Sciatic nerve (tissue), 2 donors: ENCODE results near the gene ABCF2. TPM values are rescaled to one million over a fixed set of nuclear protein-coding genes. Genes with fewer than 3 reads are reported as not detected.
A peak's percentile ranks its signal among the peaks of the same experiment; 100 is the strongest.

Experiments
- ATAC-seq: fragments of 200-7000 bp; cut with Tn5 transposase; one replicate; pipeline ENCODE4 v1.9.1; 2020; ENCODE audit warnings: mild to moderate bottlenecking, moderate library complexity
- DNase-seq: peaks from one replicate; pipeline ENCODE4 v3.0.0-alpha.2; 2020; ENCODE audit warnings: low spot score
- intact Hi-C: fragments of 100-400 bp; cut with DNase I; formaldehyde crosslinking; loops from one replicate; pipeline ENCODE4 v1.14.2; 2022
- total RNA-seq: library from RNA; stranded (reverse); fragmentation: NEBNext Ultra II Directional; extraction: Animal tissue kit (Norgen Biotek cat#: 25700); gene quantifications from one replicate; pipeline ENCODE4 v1.2.1, GENCODE V29; 2021
- donor health status: DM: no; HTN: no; CAD: no.
- donor health status: DM: no; HTN: no; CAD: no.

ABCF2 gene
- total RNA-seq, 1 donor from 2014 or later, result 20.8 TPM

- intact Hi-C loops, result no loop called here
These were observed 5.3 kb upstream of the ABCF2 start, which contains the start of gene CHPF2 for GRCh38 chr7:151232091-151232916. CHPF2 (plus strand) TSS chr7:151232483; CDS start chr7:151234012, 1,529 bp downstream.

GRCh38 chr7:151231080-151231479 lies 4.1 kb upstream of the ABCF2 start:
- intact Hi-C loops, result no loop called here
- ATAC-seq (no peak), DNase-seq (no peak)

More at GRCh38 chr7:151232091-151232916, 5.3 kb upstream of the ABCF2 start, which contains the start of gene CHPF2:
- DNase-seq (peak; percentile 96), ATAC-seq (peak; percentile 95)

- DNase-seq (no peak), ATAC-seq (no peak)
- intact Hi-C loops, result no loop called here
These were observed 2.2 kb upstream of the ABCF2 start for GRCh38 chr7:151229249-151229648.

GRCh38 chr7:151228024-151228866 lies 1.2 kb upstream of the ABCF2 start:
- ATAC-seq, result no peak
- intact Hi-C loops, result no loop called here
- DNase-seq, result no peak

- DNase-seq, result no peak
- intact Hi-C loops, result no loop called here
- ATAC-seq, result peak; percentile 6
These were observed 488 bp downstream of the ABCF2 start for GRCh38 chr7:151226560-151226874.

- intact Hi-C loops, result no loop called here
- no peak for DNase-seq
These were observed 976 bp downstream of the ABCF2 start for GRCh38 chr7:151225948-151226510.

GRCh38 chr7:151223728-151224127 lies 3.3 kb downstream of the ABCF2 start:
- DNase-seq, result no peak
- intact Hi-C loops, result no loop called here
- ATAC-seq, result no peak

More at GRCh38 chr7:151225948-151226510, 976 bp downstream of the ABCF2 start:
- no peak for ATAC-seq

- ATAC-seq, result no peak
- DNase-seq, result no peak
- intact Hi-C loops, result no loop called here
These were observed 8.8 kb downstream of the ABCF2 start for GRCh38 chr7:151218170-151218569.

GRCh38 chr7:151215396-151215795 lies 11.6 kb downstream of the ABCF2 start:
- DNase-seq, result no peak
- intact Hi-C loops, result no loop called here
- ATAC-seq, result no peak

GRCh38 chr7:151213826-151214225 lies 13.2 kb downstream of the ABCF2 start:
- ATAC-seq (no peak), DNase-seq (no peak)
- intact Hi-C loops, result no loop called here

GRCh38 chr7:151212626-151213025 lies 14.4 kb downstream of the ABCF2 start:
- ATAC-seq (no peak), DNase-seq (no peak)
- intact Hi-C loops, result no loop called here

- DNase-seq (no peak), ATAC-seq (no peak)
- intact Hi-C loops, result no loop called here
These were observed 15.7 kb downstream of the ABCF2 start for GRCh38 chr7:151211155-151211772.

GRCh38 chr7:151210087-151210854 lies 16.7 kb downstream of the ABCF2 start, which contains the start of gene H2BK1:
H2BK1 (minus strand) TSS chr7:151210488; CDS start chr7:151210318, 170 bp downstream.
- intact Hi-C loops, result no loop called here
- DNase-seq, result no peak
- no peak for ATAC-seq

- intact Hi-C loops, result loop anchor here (5.0 kb wide), 1 partner anchor 1483 kb away; no protein-coding TSS in a partner anchor
- DNase-seq, result no peak
- ATAC-seq, result no peak
These were observed 17.4 kb downstream of the ABCF2 start for GRCh38 chr7:151209588-151209987.

- ATAC-seq (no peak), DNase-seq (no peak)
- intact Hi-C loops, result loop anchor here (5.0 kb wide), 1 partner anchor 1484 kb away; no protein-coding TSS in a partner anchor
These were observed 18.6 kb downstream of the ABCF2 start for GRCh38 chr7:151208253-151208862.

GRCh38 chr7:151207804-151208203 lies 19.2 kb downstream of the ABCF2 start:
- intact Hi-C loops, result loop anchor here (5.0 kb wide), 1 partner anchor 1484 kb away; no protein-coding TSS in a partner anchor
- ATAC-seq (no peak), DNase-seq (no peak)

- DNase-seq (no peak), ATAC-seq (no peak)
- intact Hi-C loops, result loop anchor here (5.0 kb wide), 1 partner anchor 1485 kb away; no protein-coding TSS in a partner anchor
These were observed 19.7 kb downstream of the ABCF2 start for GRCh38 chr7:151207315-151207714.

GRCh38 chr7:151206914-151207313 lies 20.1 kb downstream of the ABCF2 start:
- ATAC-seq, result no peak
- intact Hi-C loops, result loop anchor here (5.0 kb wide), 1 partner anchor 1485 kb away; no protein-coding TSS in a partner anchor
- no peak for DNase-seq
